Measurements from ENCODE around the gene RNH1.

DNA sequence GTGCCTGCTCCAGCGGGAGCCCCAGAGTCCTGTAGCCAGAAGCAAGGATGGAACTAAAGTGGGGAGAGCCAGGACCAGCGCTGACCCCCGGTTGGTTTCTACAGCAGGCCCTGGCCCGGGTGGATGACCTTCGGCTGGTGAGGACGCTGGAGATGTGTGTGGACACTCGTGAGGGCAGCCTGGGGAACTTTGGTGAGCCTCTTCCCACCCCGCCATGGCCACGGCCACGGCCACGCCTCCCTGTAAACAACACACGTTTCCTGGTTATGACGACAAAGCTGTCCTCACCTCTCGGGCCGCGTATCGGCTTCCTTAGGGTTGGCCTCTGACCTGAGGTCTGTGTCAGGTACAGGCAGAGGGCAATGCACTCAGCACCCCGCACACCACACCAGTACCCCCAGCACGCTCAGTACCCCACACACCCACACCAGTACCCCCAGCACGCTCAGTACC, 34.4 kb upstream of the RNH1 start:
- no peak for TF ChIP-seq MXI1 (conservative IDR thresholded peaks at IDR 0.05; ENCODE audit: poor library complexity, severe bottlenecking)
- TF ChIP-seq, protein P1, sequence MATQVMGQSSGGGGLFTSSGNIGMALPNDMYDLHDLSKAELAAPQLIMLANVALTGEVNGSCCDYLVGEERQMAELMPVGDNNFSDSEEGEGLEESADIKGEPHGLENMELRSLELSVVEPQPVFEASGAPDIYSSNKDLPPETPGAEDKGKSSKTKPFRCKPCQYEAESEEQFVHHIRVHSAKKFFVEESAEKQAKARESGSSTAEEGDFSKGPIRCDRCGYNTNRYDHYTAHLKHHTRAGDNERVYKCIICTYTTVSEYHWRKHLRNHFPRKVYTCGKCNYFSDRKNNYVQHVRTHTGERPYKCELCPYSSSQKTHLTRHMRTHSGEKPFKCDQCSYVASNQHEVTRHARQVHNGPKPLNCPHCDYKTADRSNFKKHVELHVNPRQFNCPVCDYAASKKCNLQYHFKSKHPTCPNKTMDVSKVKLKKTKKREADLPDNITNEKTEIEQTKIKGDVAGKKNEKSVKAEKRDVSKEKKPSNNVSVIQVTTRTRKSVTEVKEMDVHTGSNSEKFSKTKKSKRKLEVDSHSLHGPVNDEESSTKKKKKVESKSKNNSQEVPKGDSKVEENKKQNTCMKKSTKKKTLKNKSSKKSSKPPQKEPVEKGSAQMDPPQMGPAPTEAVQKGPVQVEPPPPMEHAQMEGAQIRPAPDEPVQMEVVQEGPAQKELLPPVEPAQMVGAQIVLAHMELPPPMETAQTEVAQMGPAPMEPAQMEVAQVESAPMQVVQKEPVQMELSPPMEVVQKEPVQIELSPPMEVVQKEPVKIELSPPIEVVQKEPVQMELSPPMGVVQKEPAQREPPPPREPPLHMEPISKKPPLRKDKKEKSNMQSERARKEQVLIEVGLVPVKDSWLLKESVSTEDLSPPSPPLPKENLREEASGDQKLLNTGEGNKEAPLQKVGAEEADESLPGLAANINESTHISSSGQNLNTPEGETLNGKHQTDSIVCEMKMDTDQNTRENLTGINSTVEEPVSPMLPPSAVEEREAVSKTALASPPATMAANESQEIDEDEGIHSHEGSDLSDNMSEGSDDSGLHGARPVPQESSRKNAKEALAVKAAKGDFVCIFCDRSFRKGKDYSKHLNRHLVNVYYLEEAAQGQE (IDR thresholded peaks at IDR 0.05; ENCODE audit: borderline replicate concordance), result no peak
- TF ChIP-seq CTCF (IDR thresholded peaks at IDR 0.05; ENCODE audit: poor library complexity, severe bottlenecking), result no peak

Data from neural cell (in vitro differentiated cells).